K562 (cell line): Measurements from ENCODE around the gene ANXA10. TPM values are rescaled to one million over a fixed set of nuclear protein-coding genes. Genes with fewer than 3 reads are reported as not detected.

ENCODE experiments used
- ATAC-seq: fragments of 200-7000 bp; cut with Tn5 transposase; 3 replicates; pipeline ENCODE4 v1.9.1; 2020; ENCODE audit warnings: moderate library complexity
- BruUV-seq: library from RNA; stranded (reverse); fragments of 400-500 nt; replicated peaks from 2 replicates; lab custom pipeline; 2021; lab: Mats Ljungman, UMichigan
- CTCF ChIA-PET: fragments of 300-600 bp; formaldehyde crosslinking; extraction: SDS; loops from one replicate; lab custom pipeline; 2021; ENCODE audit warnings: low intra/inter-chr PET ratio; lab: Yijun Ruan, JAX
- POLR2A ChIA-PET: fragments of 300-600, 350-650 bp; sonication (Branson Sonifier 250); formaldehyde crosslinking; extraction: SDS; loops from one replicate; lab custom pipeline; 2021; ENCODE audit warnings: antibody characterized with exemption, inconsistent platforms; lab: Yijun Ruan, JAX
- DNase-seq, 4 experiments: peaks; one replicate each; pipeline versions ENCODE4 v3.0.0 to v3.0.0-alpha.2; 2011 to 2018; ENCODE audit warnings: low spot score in 3 of 4, mixed read lengths in 3 of 4; ENCODE audit errors: extremely low read depth in 1 of 4
- FAIRE-seq: peaks from 2 replicates; lab custom pipeline; 2011; peaks lifted over from hg19 to GRCh38; lab: Jason Lieb, UNC
- H2AFZ ChIP-seq: 2 replicates; pipeline ENCODE4 v1.6.0; 2011; ENCODE audit warnings: low read depth, low read length, control low read depth, inconsistent platforms
- H3K27ac ChIP-seq: fragments of 200-600 bp; 3 replicates; pipeline ENCODE4 v1.8.0; 2011; ENCODE audit warnings: low read depth, mild to moderate bottlenecking, control low read depth, inconsistent platforms, low read length, moderate library complexity, mixed read lengths; ENCODE audit errors: extremely low read depth
- H3K27me3 ChIP-seq, 2 experiments: fragments of 300-600 bp in 1 of 2; 2 replicates in 1 of 2; 3 replicates in 1 of 2; pipeline versions ENCODE4 v1.6.0 to v1.8.0; 2011; ENCODE audit warnings: inconsistent platforms in 2 of 2, low read length in 2 of 2, mild to moderate bottlenecking in 1 of 2, mixed read lengths in 1 of 2, moderate library complexity in 1 of 2; ENCODE audit not compliant: control insufficient read depth in 2 of 2, insufficient read depth in 2 of 2
- H3K36me3 ChIP-seq: fragments of 300-600 bp; 3 replicates; pipeline ENCODE4 v1.8.0; 2011; ENCODE audit warnings: mild to moderate bottlenecking, low read length, inconsistent platforms; ENCODE audit not compliant: control insufficient read depth, insufficient read depth
- H3K4me1 ChIP-seq, 2 experiments: fragments of 200-600 bp in 1 of 2; replicated peaks in 1 of 2; 2 replicates in 1 of 2; 3 replicates in 1 of 2; pipeline versions ENCODE4 v1.5.1 to v1.8.0; 2011; ENCODE audit warnings: inconsistent platforms in 2 of 2, low read length in 2 of 2, mild to moderate bottlenecking in 1 of 2, mixed read lengths in 1 of 2, moderate library complexity in 1 of 2; ENCODE audit not compliant: control insufficient read depth in 2 of 2, insufficient read depth in 2 of 2
- H3K4me2 ChIP-seq: 2 replicates; pipeline ENCODE4 v1.6.1; 2011; ENCODE audit warnings: low read length, control low read depth, inconsistent platforms, mixed read lengths; ENCODE audit not compliant: insufficient read depth
- H3K4me3 ChIP-seq: fragments of 200-600 bp; sonication (generic), shearing (Covaris generic); 2 replicates; pipeline ENCODE4 v1.5.1; 2016; ENCODE audit warnings: control low read depth, inconsistent platforms
- H3K79me2 ChIP-seq: fragments of 200-600 bp; 3 replicates; pipeline ENCODE4 v1.8.0; 2011; ENCODE audit warnings: low read length, inconsistent platforms; ENCODE audit not compliant: control insufficient read depth, insufficient read depth
- H3K9ac ChIP-seq, 2 experiments: 2 replicates each; pipeline versions ENCODE4 v1.6.0 to v1.6.1; 2011; ENCODE audit warnings: low read depth in 2 of 2, low read length in 2 of 2, control low read depth in 1 of 2, inconsistent platforms in 1 of 2, mild to moderate bottlenecking in 1 of 2, mixed read lengths in 1 of 2; ENCODE audit not compliant: insufficient read depth in 1 of 2
- H3K9me1 ChIP-seq: one replicate; pipeline ENCODE4 v1.6.0; 2011; ENCODE audit warnings: inconsistent platforms, mild to moderate bottlenecking, low read length, moderate library complexity; ENCODE audit not compliant: control insufficient read depth, insufficient read depth
- H3K9me3 ChIP-seq: replicated peaks from 2 replicates; pipeline ENCODE4 v1.5.1; 2011; ENCODE audit warnings: low read depth, low read length, inconsistent platforms; ENCODE audit not compliant: control insufficient read depth, insufficient read depth
- H4K20me1 ChIP-seq: replicated peaks from 2 replicates; pipeline ENCODE4 v1.6.1; 2011; ENCODE audit warnings: low read length, inconsistent platforms, mixed read lengths; ENCODE audit not compliant: control insufficient read depth, insufficient read depth
- CBFA2T3 ChIP-seq: fragments of 450-650 bp; IDR thresholded peaks from 2 replicates; pipeline ENCODE4 v1.6.1; 2017
- HMBOX1 ChIP-seq: sonication (generic); IDR thresholded peaks from 2 replicates; pipeline ENCODE4 v1.6.1; 2016
- IRF2 ChIP-seq: sonication (generic); formaldehyde crosslinking; IDR thresholded peaks from 2 replicates; pipeline ENCODE4 v1.8.1; 2022; ENCODE audit warnings: mild to moderate bottlenecking, missing genetic modification reagents
- MECOM ChIP-seq: fragments of 250-450 bp; sonication (Bioruptor Pico); IDR thresholded peaks from 2 replicates; pipeline ENCODE4 v1.8.0; 2022; ENCODE audit warnings: inconsistent platforms
- NFATC3 ChIP-seq: fragments of 450-650 bp; IDR thresholded peaks from 2 replicates; pipeline ENCODE4 v1.6.1; 2017; ENCODE audit warnings: mild to moderate bottlenecking
- POLR3A ChIP-seq: IDR thresholded peaks from 2 replicates; pipeline ENCODE4 v1.6.1; 2011; ENCODE audit warnings: borderline replicate concordance, mild to moderate bottlenecking, moderate library complexity; ENCODE audit not compliant: insufficient read length, insufficient read depth; ENCODE audit errors: extremely low read depth
- SMAD1 ChIP-seq: fragments of 150-350 bp; IDR thresholded peaks from 2 replicates; pipeline ENCODE4 v1.6.1; 2014; ENCODE audit warnings: low read length, low read depth; ENCODE audit not compliant: partially characterized antibody
- THAP7 ChIP-seq: fragments of 250-450 bp; sonication (Bioruptor Pico); IDR thresholded peaks from 2 replicates; pipeline ENCODE4 v1.5.0; 2021
- TRIM25 ChIP-seq: fragments of 450-650 bp; IDR thresholded peaks from 2 replicates; pipeline ENCODE4 v1.7.0; 2016; ENCODE audit warnings: borderline replicate concordance
- U2AF1 ChIP-seq: fragments of 200-400 bp; formaldehyde crosslinking; optimal IDR thresholded peaks from 2 replicates; pipeline ENCODE3; 2017; ENCODE audit warnings: mild to moderate bottlenecking, low read depth, low read length, moderate library complexity
- ZNF165 ChIP-seq: fragments of 250-450 bp; sonication (Bioruptor Pico); IDR thresholded peaks from 2 replicates; pipeline ENCODE4 v1.4.0; 2020; ENCODE audit warnings: borderline replicate concordance
- ZNF592 ChIP-seq: fragments of 450-650 bp; IDR thresholded peaks from 2 replicates; pipeline ENCODE4 v1.6.1; 2017; ENCODE audit warnings: antibody characterized with exemption, mild to moderate bottlenecking
- ZNF644 ChIP-seq: fragments of 200-800 bp; sonication (Bioruptor generic); IDR thresholded peaks from 2 replicates; pipeline ENCODE4 v1.6.1; 2016; ENCODE audit warnings: low read depth, missing genetic modification characterization, missing compliant biosample characterization
- ZNF699 ChIP-seq: fragments of 250-450 bp; sonication (Bioruptor Pico); IDR thresholded peaks from 2 replicates; pipeline ENCODE4 v1.8.0; 2021; ENCODE audit warnings: mild to moderate bottlenecking, moderate library complexity; ENCODE audit not compliant: insufficient replicate concordance
- WGBS: fragments of 100-300 bp; shearing (Covaris generic); methylation state at CpG from one replicate; pipeline ENCODE4 v1.1.6; 2016; ENCODE audit warnings: low coverage, mixed read lengths; ENCODE audit not compliant: insufficient coverage; ENCODE audit errors: missing lambda C conversion rate; 5-methylcytosine and 5-hydroxymethylcytosine counted together
- in situ Hi-C: fragments of 300-500 bp; cut with MboI; formaldehyde crosslinking; loops from 4 replicates; pipeline ENCODE4 v1.15.0; 2018; ENCODE audit warnings: inconsistent platforms, mixed read lengths
- intact Hi-C: fragments of 100-400 bp; cut with micrococcal nuclease; formaldehyde crosslinking; loops from 2 replicates; pipeline ENCODE4 v1.14.2; 2022
- polyA plus RNA-seq, 8 experiments: library from polyadenylated mRNA; depleted of rRNA in 4 of 8; stranded (reverse) in 5 of 8; unstranded in 3 of 8; fragments of >200 nt; fragmentation: Nextera tagmentation in 2 of 8; fragmentation: Illumina TruSeq in 1 of 8; extraction: Ambion mirVana in 2 of 8; extraction: Trizol in 1 of 8; gene quantifications; 2 replicates each; pipeline versions ENCODE4 v1.2.1 to v1.2.3, GENCODE V29; 2011 to 2014; ENCODE audit warnings: inconsistent platforms in 1 of 8, missing spikeins in 1 of 8
- total RNA-seq, 7 experiments: library from RNA; depleted of rRNA in 6 of 7; stranded (reverse); fragments of >200 nt in 6 of 7; fragmentation: Illumina TruSeq in 2 of 7; extraction: Trizol in 2 of 7; gene quantifications; 2 replicates each; pipeline versions ENCODE4 v1.2.1 to v1.2.3, GENCODE V29; 2011 to 2021; ENCODE audit warnings: low replicate concordance in 1 of 7

ANXA10 gene
- total and polyA plus RNA-seq, 9 of the 15 experiments (the other 6 are each of a cell fraction or from before 2014, with no cell fraction given) = not detected

- TF ChIP-seq TRIM25 (no peak), SMAD1 (no peak), U2AF1 (no peak), POLR3A (no peak), ZNF165 (CRISPR knock-in tag) (no peak), HMBOX1 (no peak), CBFA2T3 (no peak)
Measured at GRCh38 chr4:168151327-168151726, 59.0 kb downstream of the ANXA10 start (continued).

GRCh38 chr4:168152837-168153500 is 60.6 kb downstream of the ANXA10 start:
- CTCF ChIA-PET = no interaction called here
- Histone ChIP-seq H3K9me3 (no peaks in the 10 kb centered on the region), H3K4me3 (no peak overlapping the region), H4K20me1 (no peaks in the 10 kb centered on the region), H3K36me3 (no peaks in the 10 kb centered on the region), H3K79me2 (no peaks in the 10 kb centered on the region), H3K9ac (no peak overlapping the region), H3K27ac (no peak overlapping the region), H2AFZ (no peak overlapping the region), H3K4me1 (no peaks in the 10 kb centered on the region), H3K9me1 (no peaks in the 10 kb centered on the region), H3K27me3 (no peaks in the 10 kb centered on the region), H3K4me2 (no peak overlapping the region)
- no TSS peak for BruUV-seq
- DNase-seq (no peak), FAIRE-seq (no peak), ATAC-seq (no peak)
- intact Hi-C loops = no loop called here
- POLR2A ChIA-PET = no interaction called here
- in situ Hi-C loops = no loop called here
- WGBS = 4% methylated on average over 8 of the region's 8 CpGs
- TF ChIP-seq ZNF699 (CRISPR knock-in tag) (no peak), ZNF644 (tag) (no peak), IRF2 (no peak), MECOM (CRISPR knock-in tag) (no peak), THAP7 (CRISPR knock-in tag) (no peak), ZNF592 (no peak), NFATC3 (no peak)
